Left ventricle myocardium inferior (tissue), 1 donor: ENCODE data around the gene GSX1. TPM values are rescaled to one million over a fixed set of nuclear protein-coding genes. Genes with fewer than 3 reads are reported as not detected.

ENCODE experiments used
- DNase-seq: peaks from one replicate; pipeline ENCODE4 v3.0.0-alpha.2; 2020
- H3K27ac ChIP-seq: fragments of 200-600 bp; replicated peaks from 2 replicates; pipeline ENCODE4 v1.8.0; 2021
- H3K27me3 ChIP-seq: fragments of 200-600 bp; 2 replicates; pipeline ENCODE4 v1.8.0; 2021; ENCODE audit warnings: low read depth
- H3K36me3 ChIP-seq: fragments of 200-600 bp; 2 replicates; pipeline ENCODE4 v1.8.0; 2021
- H3K4me1 ChIP-seq: fragments of 200-600 bp; 2 replicates; pipeline ENCODE4 v1.8.0; 2021
- H3K4me3 ChIP-seq: fragments of 200-600 bp; 2 replicates; pipeline ENCODE4 v1.8.0; 2021; ENCODE audit warnings: mild to moderate bottlenecking, moderate library complexity
- H3K9me3 ChIP-seq: fragments of 200-600 bp; replicated peaks from 2 replicates; pipeline ENCODE4 v1.8.0; 2021
- CTCF ChIP-seq: fragments of 200-600 bp; IDR thresholded peaks from 2 replicates; pipeline ENCODE4 v1.8.0; 2021; ENCODE audit warnings: antibody characterized with exemption, mild to moderate bottlenecking, borderline replicate concordance
- intact Hi-C: fragments of 100-400 bp; cut with micrococcal nuclease; formaldehyde crosslinking; loops from one replicate; pipeline ENCODE4 v1.11.0; 2022
- total RNA-seq: library from RNA; stranded (reverse); fragmentation: NEBNext Ultra II Directional; extraction: Animal tissue kit (Norgen Biotek cat#: 25700); gene quantifications from one replicate; pipeline ENCODE4 v1.2.1, GENCODE V29; 2021
- donor health status: DM: no; HTN: yes; CAD: no; lungs with severe emphysema.

Gene GSX1
- total RNA-seq, 1 donor from 2014 or later, result not detected

GRCh38 chr13:27820524-27821482, 28.5 kb downstream of the GSX1 start:
- DNase-seq, result no peak
- Histone ChIP-seq H3K4me3 (no peak overlapping the region), H3K4me1 (no peaks in the 10 kb centered on the region), H3K27me3 (peaks cover 99% of the 10 kb centered on the region), H3K27ac (no peak overlapping the region), H3K9me3 (no peaks in the 10 kb centered on the region), H3K36me3 (no peaks in the 10 kb centered on the region)
- intact Hi-C loops, result no loop called here
- TF ChIP-seq CTCF, result no peak

GRCh38 chr13:27821566-27821965, 29.3 kb downstream of the GSX1 start:
- Histone ChIP-seq H3K27me3 (peaks cover 95% of the 10 kb centered on the region), H3K36me3 (no peaks in the 10 kb centered on the region), H3K4me3 (no peak overlapping the region), H3K4me1 (peaks cover 5% of the 10 kb centered on the region), H3K9me3 (no peaks in the 10 kb centered on the region), H3K27ac (no peak overlapping the region)
- intact Hi-C loops, result no loop called here
- no peak for DNase-seq
- no peak for TF ChIP-seq CTCF

- H3K36me3 ChIP-seq, result no peaks in the 10 kb centered on the region
- H3K9me3 ChIP-seq, result no peaks in the 10 kb centered on the region
- H3K27ac ChIP-seq, result no peak overlapping the region
- no peak overlapping the region for H3K4me3 ChIP-seq
- peaks cover 9% of the 10 kb centered on the region for H3K4me1 ChIP-seq
- peaks cover 95% of the 10 kb centered on the region for H3K27me3 ChIP-seq
- no peak for DNase-seq
- intact Hi-C loops, result no loop called here
- TF ChIP-seq CTCF, result no peak
Observed at GRCh38 chr13:27822258-27822872, 30.1 kb downstream of the GSX1 start.

- Histone ChIP-seq H3K9me3 (no peaks in the 10 kb centered on the region), H3K36me3 (no peaks in the 10 kb centered on the region), H3K27me3 (peaks cover 95% of the 10 kb centered on the region), H3K27ac (no peak overlapping the region), H3K4me1 (peaks cover 9% of the 10 kb centered on the region), H3K4me3 (no peak overlapping the region)
- intact Hi-C loops, result no loop called here
- no peak for TF ChIP-seq CTCF
- no peak for DNase-seq
Observed at GRCh38 chr13:27822873-27823311, 30.6 kb downstream of the GSX1 start.

- no peak overlapping the region for H3K4me3 ChIP-seq
- intact Hi-C loops, result no loop called here
- DNase-seq, result no peak
- no peak for TF ChIP-seq CTCF
- no peaks in the 10 kb centered on the region for H3K36me3 ChIP-seq
- H3K27me3 ChIP-seq, result peaks cover 96% of the 10 kb centered on the region
- H3K27ac ChIP-seq, result no peak overlapping the region
- H3K9me3 ChIP-seq, result no peaks in the 10 kb centered on the region
- H3K4me1 ChIP-seq, result peaks cover 9% of the 10 kb centered on the region
Observed at GRCh38 chr13:27824121-27824520, 31.8 kb downstream of the GSX1 start.
